Uterus (tissue), 4 donors: ENCODE measurements around the gene ZNF485. TPM values are rescaled to one million over a fixed set of nuclear protein-coding genes. Genes with fewer than 3 reads are reported as not detected.

Experiments used
- DNase-seq, 2 donors: peaks; one replicate each; pipeline ENCODE4 v3.0.0-alpha.2; 2019 to 2020
- H3K27ac ChIP-seq, 2 donors: fragments of 200-600 bp; sonication (generic); 1 replicate in 1 of 2; 2 replicates in 1 of 2; pipeline ENCODE4 v1.5.1; 2016 to 2018
- H3K27me3 ChIP-seq, 2 donors: fragments of 200-600 bp; sonication (generic); one replicate each; pipeline ENCODE4 v1.5.1; 2018 to 2019; ENCODE audit warnings: control low read depth in 1 of 2
- H3K36me3 ChIP-seq, 2 donors: fragments of 200-600 bp; sonication (generic); one replicate each; pipeline ENCODE4 v1.5.1; 2019; ENCODE audit warnings: control low read depth in 1 of 2
- H3K4me1 ChIP-seq, 2 donors: fragments of 200-600 bp; sonication (generic); one replicate each; pipeline ENCODE4 v1.5.1; 2018 to 2019; ENCODE audit warnings: control low read depth in 1 of 2
- H3K4me3 ChIP-seq, 2 donors: fragments of 200-600 bp; sonication (generic); 1 replicate in 1 of 2; 2 replicates in 1 of 2; pipeline ENCODE4 v1.5.1; 2018 to 2019; ENCODE audit warnings: mild to moderate bottlenecking in 1 of 2
- H3K9me3 ChIP-seq, 2 donors: fragments of 200-600 bp; sonication (generic); one replicate each; pipeline ENCODE4 v1.5.1; 2019; ENCODE audit warnings: control low read depth in 1 of 2
- CTCF ChIP-seq, 4 experiments: fragments of 200-600 bp in 2 of 4; fragments of 450-650 bp in 2 of 4; sonication (generic) in 2 of 4; IDR thresholded peaks; one replicate each; pipeline ENCODE4 v1.5.1; 2016 to 2019; ENCODE audit warnings: antibody characterized with exemption in 4 of 4, mild to moderate bottlenecking in 2 of 4, moderate library complexity in 1 of 4
- POLR2A ChIP-seq, 2 donors: fragments of 450-650 bp; IDR thresholded peaks; one replicate each; pipeline ENCODE4 v1.6.1; 2016; ENCODE audit warnings: antibody characterized with exemption in 2 of 2, mild to moderate bottlenecking in 1 of 2, moderate library complexity in 1 of 2
- intact Hi-C: fragments of 100-400 bp; cut with DNase I; formaldehyde crosslinking; loops from one replicate; pipeline ENCODE4 v1.15.1; 2023; ENCODE audit warnings: low total_unique reads
- total RNA-seq, 4 donors: library from RNA; depleted of rRNA in 3 of 4; stranded (reverse); fragments of >200 nt in 3 of 4; gene quantifications; one replicate each; pipeline versions ENCODE4 v1.1.0 to v1.2.4, GENCODE V29; 2014 to 2023
- donor health status: DM: yes; HTN: yes; CAD: no.

Gene ZNF485
- total RNA-seq, 4 donors from 2014 or later = 1.3 to 9.5 (median 6.8) TPM; not detected in 1

DNA sequence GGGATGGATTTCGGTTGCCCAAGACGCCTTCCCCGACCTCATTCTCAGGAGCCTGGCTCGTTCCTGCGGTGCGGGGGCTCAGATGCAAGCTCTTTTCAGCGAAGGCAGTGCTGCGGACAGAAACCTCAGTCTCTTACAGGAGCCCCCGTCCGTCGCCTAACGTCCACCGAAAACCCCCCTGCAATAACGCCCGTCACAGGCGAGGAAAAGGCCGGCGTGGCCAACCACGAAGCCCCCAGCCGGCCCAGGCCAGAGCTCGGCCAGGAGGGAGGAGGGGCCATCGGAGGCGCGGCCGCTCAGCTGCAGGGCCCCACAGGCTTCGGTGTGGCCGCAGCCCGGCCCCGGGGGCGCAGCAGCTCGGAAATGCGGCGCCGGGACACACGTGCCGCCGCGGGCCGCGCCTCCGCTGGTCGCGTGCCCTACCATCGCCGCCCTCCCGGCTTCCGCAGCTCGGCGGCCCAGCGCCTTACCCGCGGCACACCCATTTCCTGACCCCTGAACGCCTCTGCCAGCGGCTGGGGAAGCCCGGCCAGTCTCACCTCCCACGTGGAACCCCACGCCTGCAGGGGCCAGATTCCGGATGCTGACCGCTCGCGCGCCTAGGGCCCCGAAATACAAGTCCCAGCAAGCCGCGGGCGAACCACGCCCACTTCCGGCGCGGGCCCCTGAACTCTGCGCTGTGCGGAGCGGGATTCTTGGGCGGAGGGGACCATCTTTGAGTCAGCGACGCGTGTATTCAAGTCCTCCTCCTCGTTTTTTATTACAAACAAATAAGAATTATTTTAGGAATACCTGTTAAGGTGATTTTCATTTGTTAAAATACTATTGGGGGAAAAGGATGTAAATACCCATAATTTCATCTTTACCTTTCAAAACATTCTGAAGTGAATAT is 32.0 kb upstream of the ZNF485 start, which contains the start of gene ZNF239:
TSS of gene ZNF239 (minus strand) at position 616 of the 892 bp plus-strand sequence. CDS start 16,537 bp downstream, outside the sequence.
- intact Hi-C loops = no loop called here
- TF ChIP-seq CTCF (IDR thresholded peaks at IDR 0.05) = peak in 1 of 4 experiments; percentile 24
- TF ChIP-seq POLR2A (IDR thresholded peaks at IDR 0.05) = peak in 1 of 2 donors; percentile 40

DNA sequence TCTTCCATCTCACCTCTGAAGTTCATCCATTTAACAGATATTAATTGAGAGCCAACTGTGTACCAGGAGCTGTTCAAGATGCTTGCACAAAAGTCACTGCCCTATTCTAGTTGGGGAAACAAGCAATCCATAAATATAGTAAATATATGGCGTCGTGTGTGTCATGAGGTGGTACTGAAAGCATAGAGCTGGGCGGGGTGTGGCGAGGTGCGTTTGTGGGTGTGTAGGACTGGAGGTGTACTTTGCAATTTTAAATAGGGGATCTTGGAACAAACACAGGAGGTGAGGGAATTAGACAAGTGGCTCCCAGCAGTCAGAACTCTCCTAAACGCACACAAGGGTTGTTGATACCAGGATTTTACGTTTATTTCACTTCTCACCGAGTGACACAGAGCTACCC is 31.3 kb upstream of the ZNF485 start:
- H3K27me3 ChIP-seq = no peaks in the 10 kb centered on the region
- no peaks in the 10 kb centered on the region for H3K36me3 ChIP-seq
- H3K4me1 ChIP-seq = no peaks in the 10 kb centered on the region
- no peaks in the 10 kb centered on the region for H3K9me3 ChIP-seq
- intact Hi-C loops = no loop called here
- peak overlapping the region; percentile 74 to 78 for H3K27ac ChIP-seq
- H3K4me3 ChIP-seq = peak overlapping the region; percentile 45 to 59
- no peak for TF ChIP-seq POLR2A (IDR thresholded peaks at IDR 0.05)
- TF ChIP-seq CTCF (IDR thresholded peaks at IDR 0.05) = no peak
- no peak for DNase-seq

More for the DNA sequence above, 32.0 kb upstream of the ZNF485 start, which contains the start of gene ZNF239:
- no peaks in the 10 kb centered on the region for H3K36me3 ChIP-seq
- no peaks in the 10 kb centered on the region for H3K27me3 ChIP-seq
- H3K4me3 ChIP-seq = peak within 1 kb of the TSS; percentile 45 to 59
- H3K4me1 ChIP-seq = no peaks in the 10 kb centered on the region
- H3K27ac ChIP-seq = peak within 1 kb of the TSS; percentile 74 to 78
- DNase-seq = peak; percentile 89 to 91
- H3K9me3 ChIP-seq = no peaks in the 10 kb centered on the region

GRCh38 chr10:43576062-43576461 is 30.2 kb upstream of the ZNF485 start:
- no peak overlapping the region for H3K4me3 ChIP-seq
- no peaks in the 10 kb centered on the region for H3K27me3 ChIP-seq
- no peaks in the 10 kb centered on the region for H3K4me1 ChIP-seq
- DNase-seq = no peak
- TF ChIP-seq CTCF (IDR thresholded peaks at IDR 0.05) = no peak
- no peak for TF ChIP-seq POLR2A (IDR thresholded peaks at IDR 0.05)
- intact Hi-C loops = no loop called here
- H3K9me3 ChIP-seq = no peaks in the 10 kb centered on the region
- H3K27ac ChIP-seq = no peak overlapping the region
- no peaks in the 10 kb centered on the region for H3K36me3 ChIP-seq

DNA sequence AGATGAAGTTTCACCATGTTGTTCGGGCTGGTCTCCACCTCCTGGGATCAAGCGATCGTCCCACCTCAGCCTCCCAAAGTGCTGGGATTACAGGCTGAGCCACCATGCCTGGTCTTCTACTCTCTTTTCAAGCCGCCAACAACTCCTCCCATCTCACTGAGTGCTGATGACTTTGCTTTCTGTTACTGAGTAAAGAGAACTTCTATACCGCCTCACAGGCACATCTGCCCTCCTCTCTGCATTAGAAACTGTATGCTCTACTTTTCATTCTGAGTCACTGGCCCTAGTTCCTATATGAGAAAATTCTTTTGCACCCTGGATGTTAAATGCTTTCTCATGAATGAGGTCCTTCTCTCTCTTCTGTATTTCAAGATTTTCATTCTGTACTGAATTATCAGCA is 29.7 kb upstream of the ZNF485 start:
- H3K27ac ChIP-seq = no peak overlapping the region
- TF ChIP-seq CTCF (IDR thresholded peaks at IDR 0.05) = no peak
- no peaks in the 10 kb centered on the region for H3K36me3 ChIP-seq
- H3K9me3 ChIP-seq = no peaks in the 10 kb centered on the region
- H3K4me1 ChIP-seq = no peaks in the 10 kb centered on the region
- DNase-seq = no peak
- no peaks in the 10 kb centered on the region for H3K27me3 ChIP-seq
- no peak overlapping the region for H3K4me3 ChIP-seq
- intact Hi-C loops = no loop called here

GRCh38 chr10:43584051-43584450 is 22.2 kb upstream of the ZNF485 start:
- no peak for DNase-seq
- intact Hi-C loops = no loop called here
- no peak overlapping the region for H3K27ac ChIP-seq
- no peak for TF ChIP-seq CTCF (IDR thresholded peaks at IDR 0.05)
- no peak for TF ChIP-seq POLR2A (IDR thresholded peaks at IDR 0.05)
- no peak overlapping the region for H3K4me3 ChIP-seq
- no peaks in the 10 kb centered on the region for H3K27me3 ChIP-seq
- H3K9me3 ChIP-seq = no peaks in the 10 kb centered on the region
- no peaks in the 10 kb centered on the region for H3K36me3 ChIP-seq
- H3K4me1 ChIP-seq = no peaks in the 10 kb centered on the region
